HG03064 (cell line): ENCODE measurements around the gene FYCO1.

Experiments
- ATAC-seq: cut with Tn5 transposase; IDR thresholded peaks from one replicate; pipeline ENCODE4 v1.9.1; 2021; ENCODE audit warnings: low read depth; ENCODE audit not compliant: unreplicated experiment

FYCO1 gene

GRCh38 chr3:45947361-45947760, 48.3 kb downstream of the FYCO1 start:
- ATAC-seq: no peak

- ATAC-seq: no peak
These were observed 48.7 kb downstream of the FYCO1 start for GRCh38 chr3:45946875-45947274.

GRCh38 chr3:45946307-45946706, 49.3 kb downstream of the FYCO1 start:
- ATAC-seq: no peak

GRCh38 chr3:45944830-45945620, 50.6 kb downstream of the FYCO1 start:
- ATAC-seq: no peak

GRCh38 chr3:45943207-45943846, 52.3 kb downstream of the FYCO1 start, which contains the start of gene CXCR6:
Gene CXCR6 (plus strand): TSS chr3:45943464. CDS start chr3:45946482, 3,018 bp downstream.
- no peak for ATAC-seq

GRCh38 chr3:45942051-45942825, 53.4 kb downstream of the FYCO1 start:
- ATAC-seq: no peak

GRCh38 chr3:45940781-45941365, 54.8 kb downstream of the FYCO1 start:
- ATAC-seq: no peak

- ATAC-seq: no peak
These were observed 55.4 kb downstream of the FYCO1 start for GRCh38 chr3:45940004-45940780.

- no peak for ATAC-seq
These were observed 56.3 kb downstream of the FYCO1 start for GRCh38 chr3:45939341-45939771.

- no peak for ATAC-seq
These were observed 56.8 kb downstream of the FYCO1 start for GRCh38 chr3:45938864-45939263.

GRCh38 chr3:45938043-45938435, 57.6 kb downstream of the FYCO1 start:
- no peak for ATAC-seq

- ATAC-seq: no peak
These were observed 58.2 kb downstream of the FYCO1 start for GRCh38 chr3:45937206-45938042.

GRCh38 chr3:45936261-45936660, 59.4 kb downstream of the FYCO1 start:
- no peak for ATAC-seq

- no peak for ATAC-seq
These were observed 62.0 kb downstream of the FYCO1 start for GRCh38 chr3:45933591-45933990.

- ATAC-seq: no peak
These were observed 63.5 kb downstream of the FYCO1 start for GRCh38 chr3:45932112-45932511.

GRCh38 chr3:45931496-45931895, 64.1 kb downstream of the FYCO1 start:
- no peak for ATAC-seq

GRCh38 chr3:45929042-45929679, 66.5 kb downstream of the FYCO1 start:
- no peak for ATAC-seq

GRCh38 chr3:45927881-45928280, 67.7 kb downstream of the FYCO1 start:
- ATAC-seq: no peak

- ATAC-seq: no peak
These were observed 71.9 kb downstream of the FYCO1 start for GRCh38 chr3:45923755-45924154.
